ENCODE measurements around the gene ANKRD30B.

DNA sequence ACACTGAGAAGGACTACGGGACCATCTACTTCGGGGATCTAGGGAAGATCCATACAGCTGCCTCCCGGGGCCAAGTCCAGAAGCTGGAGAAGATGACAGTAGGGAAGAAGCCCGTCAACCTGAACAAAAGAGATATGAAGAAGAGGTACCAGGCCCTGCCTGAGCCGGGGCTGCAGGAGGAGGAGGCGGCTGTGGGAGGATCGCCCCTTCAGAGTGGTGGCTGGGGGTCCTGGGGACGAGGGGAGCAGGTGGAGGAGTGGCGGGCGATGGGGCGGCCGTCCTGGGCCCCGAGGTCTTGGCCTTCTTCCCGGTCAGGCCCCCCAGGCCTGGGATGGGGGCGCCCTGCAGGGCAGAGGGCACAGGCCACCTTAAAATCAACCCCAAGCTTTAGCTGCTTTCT lies 524 bp downstream of the ANKRD30B start:
- TF ChIP-seq, protein P1, sequence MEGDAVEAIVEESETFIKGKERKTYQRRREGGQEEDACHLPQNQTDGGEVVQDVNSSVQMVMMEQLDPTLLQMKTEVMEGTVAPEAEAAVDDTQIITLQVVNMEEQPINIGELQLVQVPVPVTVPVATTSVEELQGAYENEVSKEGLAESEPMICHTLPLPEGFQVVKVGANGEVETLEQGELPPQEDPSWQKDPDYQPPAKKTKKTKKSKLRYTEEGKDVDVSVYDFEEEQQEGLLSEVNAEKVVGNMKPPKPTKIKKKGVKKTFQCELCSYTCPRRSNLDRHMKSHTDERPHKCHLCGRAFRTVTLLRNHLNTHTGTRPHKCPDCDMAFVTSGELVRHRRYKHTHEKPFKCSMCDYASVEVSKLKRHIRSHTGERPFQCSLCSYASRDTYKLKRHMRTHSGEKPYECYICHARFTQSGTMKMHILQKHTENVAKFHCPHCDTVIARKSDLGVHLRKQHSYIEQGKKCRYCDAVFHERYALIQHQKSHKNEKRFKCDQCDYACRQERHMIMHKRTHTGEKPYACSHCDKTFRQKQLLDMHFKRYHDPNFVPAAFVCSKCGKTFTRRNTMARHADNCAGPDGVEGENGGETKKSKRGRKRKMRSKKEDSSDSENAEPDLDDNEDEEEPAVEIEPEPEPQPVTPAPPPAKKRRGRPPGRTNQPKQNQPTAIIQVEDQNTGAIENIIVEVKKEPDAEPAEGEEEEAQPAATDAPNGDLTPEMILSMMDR (IDR thresholded peaks at IDR 0.05; ENCODE audit: extremely low read depth in 1 of 2, insufficient read depth in 1 of 2, low read depth in 1 of 2, low read length in 2 of 2), result no peak
- TF ChIP-seq POLR2AphosphoS5 (IDR thresholded peaks at IDR 0.05; ENCODE audit: insufficient read depth, low read depth, low read length) (no peak), POLR2A (IDR thresholded peaks at IDR 0.05; ENCODE audit: low read depth, low read length) (no peak), MYC (IDR thresholded peaks at IDR 0.05; ENCODE audit: low read depth, low read length) (no peak)
- TF ChIP-seq, protein P2, sequence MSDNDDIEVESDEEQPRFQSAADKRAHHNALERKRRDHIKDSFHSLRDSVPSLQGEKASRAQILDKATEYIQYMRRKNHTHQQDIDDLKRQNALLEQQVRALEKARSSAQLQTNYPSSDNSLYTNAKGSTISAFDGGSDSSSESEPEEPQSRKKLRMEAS (IDR thresholded peaks at IDR 0.05; ENCODE audit: insufficient read depth, insufficient read length), result no peak

All from endothelial cell of umbilical vein (primary cell).